HG03378 (cell line): ENCODE measurements around the gene KRT72.

Experiments used
- ATAC-seq: cut with Tn5 transposase; IDR thresholded peaks from one replicate; pipeline ENCODE4 v1.9.1; 2021; ENCODE audit warnings: mild to moderate bottlenecking, moderate library complexity; ENCODE audit not compliant: unreplicated experiment

Gene KRT72

DNA sequence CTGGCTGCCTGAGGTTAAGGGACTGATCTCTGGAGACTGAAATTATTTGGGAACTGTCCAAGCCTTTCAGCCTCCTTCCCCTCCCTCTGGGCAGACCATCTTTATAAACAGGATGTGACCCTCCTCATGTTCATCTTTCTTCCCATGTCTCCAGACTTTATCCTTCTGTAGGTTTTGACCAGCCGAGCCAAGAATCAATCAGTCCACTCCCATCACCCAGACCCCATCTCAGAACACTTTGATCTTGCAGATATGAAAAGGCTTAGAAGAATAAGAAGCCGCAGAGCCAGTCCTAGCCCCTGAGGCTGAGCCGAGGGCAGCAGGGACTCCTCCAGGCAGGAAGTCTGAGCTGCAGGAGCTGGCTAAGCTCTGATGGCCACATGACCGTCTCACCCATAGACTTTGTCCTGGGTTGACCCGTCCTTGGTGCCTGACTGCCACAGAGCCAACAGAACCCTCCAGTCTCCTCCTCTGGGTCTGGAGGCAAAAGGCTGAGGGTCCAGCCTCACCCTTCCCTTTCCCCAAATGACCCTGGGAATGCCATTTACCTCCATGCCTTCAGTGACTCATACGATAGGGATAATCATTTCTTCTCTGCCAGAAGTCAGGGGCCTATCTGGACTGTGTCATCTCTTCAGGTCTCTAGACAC, 49.9 kb downstream of the KRT72 start:
- ATAC-seq = no peak

GRCh38 chr12:52546126-52546525, 55.1 kb downstream of the KRT72 start:
- no peak for ATAC-seq

DNA sequence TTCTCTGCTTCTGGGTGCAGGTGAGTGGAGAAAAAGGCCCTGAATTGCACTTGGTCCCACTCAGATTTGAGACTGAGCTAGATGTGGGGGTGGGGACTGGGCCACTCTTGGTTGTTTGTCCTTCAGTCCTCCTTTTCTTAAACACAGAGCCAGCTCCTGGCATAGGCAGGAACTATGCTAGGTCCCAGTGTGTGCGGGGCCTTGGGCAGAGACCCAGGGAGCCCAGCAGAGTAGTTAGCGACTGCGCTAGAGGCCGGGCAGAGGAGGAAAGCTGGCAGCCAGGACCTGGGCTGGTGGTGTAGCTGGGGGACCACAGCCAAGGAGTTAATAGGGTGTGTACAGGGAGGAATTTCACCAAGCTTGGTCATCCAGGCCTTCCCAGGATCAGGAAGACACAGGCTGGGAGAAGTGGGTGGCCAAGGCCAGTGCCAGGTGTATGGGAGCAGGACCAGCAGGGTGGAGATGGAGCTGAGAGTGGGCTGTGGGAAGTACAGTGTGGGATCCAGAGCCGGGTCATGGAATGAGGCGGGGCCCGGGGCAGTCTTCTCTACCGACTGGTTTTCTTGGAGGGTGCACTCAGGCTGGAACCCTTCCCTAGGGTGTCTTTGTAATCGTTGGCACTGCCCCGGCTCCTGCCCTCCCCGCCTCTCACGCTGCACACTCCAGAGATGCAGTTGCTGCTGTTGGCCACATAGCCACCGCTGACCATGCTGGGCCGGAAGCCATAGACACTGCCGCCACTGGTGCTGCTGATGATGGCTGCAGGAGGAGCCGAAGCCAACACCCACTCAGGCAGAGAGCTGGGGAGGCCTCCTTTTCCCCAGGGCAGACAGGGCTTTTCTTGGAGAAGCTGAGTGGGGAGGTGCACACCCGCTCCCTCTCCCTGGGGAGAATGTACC, 57.0 kb downstream of the KRT72 start:
- no peak for ATAC-seq

GRCh38 chr12:52542785-52543318, 58.4 kb downstream of the KRT72 start:
- no peak for ATAC-seq

DNA sequence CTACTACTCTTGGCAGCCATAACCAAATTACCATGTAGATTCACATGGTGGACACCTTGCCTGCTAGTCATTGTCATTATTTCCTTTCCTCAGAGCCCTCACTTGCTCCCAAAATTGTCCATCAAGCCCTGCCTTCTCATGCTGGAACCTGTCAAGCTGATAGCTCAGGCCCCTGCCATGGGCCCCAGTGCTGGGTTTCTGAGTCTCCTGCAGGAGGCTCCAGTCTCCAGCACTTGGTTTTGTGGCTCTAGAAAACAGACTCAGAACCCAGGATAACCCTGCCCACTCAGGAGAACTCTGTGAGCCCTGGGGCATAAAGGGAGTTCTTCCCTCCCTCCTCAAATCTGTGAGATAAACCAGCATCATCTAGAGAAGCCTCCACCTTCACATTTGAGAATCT, 59.1 kb downstream of the KRT72 start:
- ATAC-seq = no peak

GRCh38 chr12:52541709-52542108, 59.6 kb downstream of the KRT72 start:
- ATAC-seq = no peak

GRCh38 chr12:52540531-52540930, 60.7 kb downstream of the KRT72 start:
- no peak for ATAC-seq

DNA sequence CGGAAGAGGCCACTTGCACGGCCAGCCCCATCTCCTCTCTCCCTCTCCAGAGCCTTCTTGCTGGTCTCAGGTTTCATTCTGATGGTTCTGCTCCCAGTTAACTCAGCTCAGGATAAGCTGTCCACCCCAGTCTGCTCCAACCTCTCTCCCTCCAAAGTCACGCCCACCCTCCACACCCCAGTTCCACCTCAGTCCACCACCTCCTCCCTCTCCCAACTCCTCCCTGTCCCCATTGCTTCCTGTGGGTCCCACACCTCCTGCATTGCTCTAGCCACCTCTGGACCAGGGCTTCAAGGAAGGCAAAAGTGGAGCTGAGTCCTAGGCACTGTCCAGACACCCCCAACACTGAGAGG, 61.5 kb downstream of the KRT72 start:
- no peak for ATAC-seq

GRCh38 chr12:52539083-52539820, 62.0 kb downstream of the KRT72 start:
- ATAC-seq = no peak

DNA sequence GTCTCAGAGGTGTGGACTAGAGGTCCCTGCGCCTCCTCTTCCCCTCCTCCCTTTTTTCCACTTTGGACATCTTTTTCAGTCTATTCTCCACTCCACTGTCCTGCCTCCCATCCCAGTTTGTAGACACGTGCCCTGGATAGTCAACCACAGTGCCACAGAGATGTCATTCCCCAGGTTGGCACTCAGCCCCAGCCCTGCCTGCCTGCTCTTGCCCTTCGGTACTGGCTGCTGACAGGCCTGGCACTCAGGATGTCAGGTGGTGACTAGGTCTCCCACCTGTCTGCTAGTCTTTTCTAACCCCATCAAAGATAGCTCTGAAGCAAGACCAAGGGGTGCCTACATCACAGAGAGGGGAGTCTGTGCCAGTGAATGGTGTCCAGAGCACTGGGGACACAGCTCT, 64.2 kb downstream of the KRT72 start:
- ATAC-seq = no peak
